Activated CD4-positive, alpha-beta T cell treated with anti-CD3 and anti-CD28 coated beads for 48 hours (primary cell): ENCODE results near the gene TGM6.

Experiments
- DNase-seq: peaks from one replicate; pipeline ENCODE4 v3.0.0-alpha.2; 2020

Gene TGM6

DNA sequence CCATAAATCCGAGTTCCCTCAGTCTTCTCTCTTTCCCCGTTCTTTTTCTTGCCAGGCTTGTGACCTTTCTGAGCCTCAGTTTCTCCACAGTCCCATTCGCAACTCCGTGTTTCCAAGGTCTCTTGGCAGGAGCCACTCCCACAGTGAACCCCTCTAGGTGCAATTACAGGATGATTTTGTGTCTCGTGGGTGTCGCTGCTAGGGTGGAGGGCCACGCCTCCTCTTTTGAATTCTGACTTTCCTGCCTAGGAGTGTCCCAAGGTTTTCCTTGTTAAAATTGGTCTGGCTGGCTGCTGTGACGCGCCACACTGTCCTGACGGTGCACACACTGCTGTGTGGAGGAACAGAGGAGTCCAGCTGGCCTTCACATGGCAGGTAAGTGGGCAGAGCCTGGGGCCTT lies at the start of gene TGM6:
TGM6 (plus strand) TSS at position 301 of the 400 bp plus-strand sequence; CDS start at position 369, 68 bp downstream.
- DNase-seq = no peak

DNA sequence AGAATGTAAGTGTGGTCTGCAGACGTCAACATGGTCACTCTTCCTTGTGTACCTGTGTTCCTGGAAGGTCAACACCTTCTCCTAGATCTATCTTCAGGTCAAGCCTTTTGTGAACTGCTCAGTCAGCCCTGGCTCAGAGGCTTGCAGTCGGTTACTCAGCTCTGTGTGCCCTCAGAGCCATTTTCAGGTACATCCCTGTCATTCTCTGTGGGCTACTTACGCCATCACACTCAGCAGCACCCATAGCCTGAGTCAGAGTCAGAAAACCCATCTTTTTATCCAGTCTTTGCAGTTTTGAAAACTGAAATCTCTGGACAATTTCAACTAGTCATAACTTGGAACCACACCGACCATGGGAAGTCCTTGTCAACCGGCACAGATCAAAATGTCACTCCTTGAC lies 49.6 kb upstream of the TGM6 start:
- DNase-seq = no peak

GRCh38 chr20:2331901-2332565 lies 48.7 kb upstream of the TGM6 start:
- no peak for DNase-seq

DNA sequence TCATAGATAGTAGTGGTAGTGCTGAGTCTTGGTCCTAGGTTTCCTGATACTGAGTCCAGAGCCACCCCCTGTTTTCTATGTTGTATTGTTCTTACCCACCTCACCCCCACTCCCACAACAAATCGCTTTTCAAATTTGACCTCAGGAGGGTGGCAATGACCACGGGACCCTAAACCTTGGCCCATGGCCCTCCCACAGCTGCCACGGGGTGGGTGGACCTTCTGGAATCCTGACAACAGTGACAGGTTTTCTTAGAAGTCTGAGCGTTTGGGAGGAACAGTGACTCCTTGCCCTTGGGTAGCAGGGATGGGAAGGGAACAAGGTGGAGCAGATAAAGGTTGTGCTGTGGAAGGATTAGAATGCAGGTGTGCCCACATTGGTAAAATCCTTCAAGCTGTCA lies 48.0 kb upstream of the TGM6 start:
- no peak for DNase-seq

DNA sequence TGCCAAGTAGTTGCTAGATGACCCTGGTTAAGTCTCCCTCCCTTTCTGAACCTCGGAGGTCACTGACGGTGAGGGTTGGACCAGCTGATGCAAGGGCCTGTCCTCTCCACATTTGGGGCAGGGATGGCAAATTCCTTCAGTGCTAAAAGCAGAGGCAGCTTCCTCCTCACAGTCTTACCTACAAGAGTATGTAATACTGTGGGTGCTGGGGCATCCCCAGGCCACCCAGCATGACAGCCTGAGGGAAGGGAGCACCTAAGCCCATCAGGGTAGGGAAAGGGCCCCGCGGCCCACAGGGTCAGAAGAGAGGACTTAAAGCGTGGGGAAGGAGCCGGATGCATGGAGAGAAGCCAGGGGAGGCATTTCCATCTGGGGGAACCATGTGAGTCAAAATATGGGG lies 46.9 kb upstream of the TGM6 start:
- DNase-seq = no peak

DNA sequence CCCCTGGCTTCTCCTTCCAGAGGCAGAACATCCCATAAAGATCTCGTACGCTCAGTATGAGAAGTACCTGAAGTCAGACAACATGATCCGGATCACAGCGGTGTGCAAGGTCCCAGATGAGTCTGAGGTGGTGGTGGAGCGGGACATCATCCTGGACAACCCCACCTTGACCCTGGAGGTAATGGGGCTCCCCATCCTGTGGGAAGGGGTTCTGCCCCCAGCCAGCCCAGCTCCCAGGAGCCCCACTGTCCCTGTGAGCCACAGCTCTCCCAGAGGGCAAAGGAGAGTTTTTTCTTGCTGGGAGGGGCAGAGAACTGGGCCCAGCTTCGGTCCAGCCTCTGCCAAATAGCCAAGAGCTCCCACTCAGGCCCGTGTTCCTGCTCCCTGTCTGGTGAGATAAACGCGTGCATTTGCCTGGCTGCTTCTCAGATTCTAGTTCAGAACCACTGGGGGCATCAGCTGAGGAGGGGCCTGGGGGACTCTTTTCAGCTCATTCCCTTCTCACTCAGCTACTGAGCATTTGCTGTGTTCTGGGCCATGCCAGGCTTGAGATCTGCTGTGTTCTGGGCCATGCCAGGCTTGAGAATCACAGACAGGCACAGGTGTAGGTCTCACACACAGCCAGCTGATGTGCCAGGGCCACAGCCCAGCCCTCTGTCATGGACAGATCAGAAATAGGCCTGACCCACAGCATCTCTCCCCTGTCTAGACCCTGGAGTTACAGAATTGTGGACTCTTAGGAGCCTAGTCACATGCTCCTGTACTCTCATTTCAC lies 45.4 kb upstream of the TGM6 start:
- DNase-seq = no peak

GRCh38 chr20:2336471-2336870 lies 44.2 kb upstream of the TGM6 start:
- DNase-seq = no peak

DNA sequence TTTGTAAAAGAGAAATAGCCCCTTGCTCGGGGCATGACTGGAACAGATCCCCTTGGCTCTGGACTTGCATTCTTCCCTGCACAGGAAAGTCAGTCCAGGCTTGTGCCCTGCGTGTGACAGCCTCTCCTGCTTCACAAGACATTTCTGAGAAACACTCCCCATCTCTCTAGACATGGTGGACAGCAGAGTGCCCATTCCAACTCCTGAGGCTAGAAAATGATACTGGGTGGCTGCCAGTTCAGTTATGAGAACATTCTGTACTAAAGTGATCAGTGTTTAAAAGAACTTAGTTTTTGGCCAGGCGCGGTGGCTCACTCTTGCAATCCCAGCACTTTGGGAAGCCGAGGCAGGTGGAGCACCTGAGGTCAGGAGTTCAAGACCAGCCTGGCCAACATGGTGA lies 43.6 kb upstream of the TGM6 start:
- no peak for DNase-seq

GRCh38 chr20:2338411-2339066 lies 42.2 kb upstream of the TGM6 start:
- DNase-seq = no peak

GRCh38 chr20:2340136-2340535 lies 40.6 kb upstream of the TGM6 start:
- no peak for DNase-seq

GRCh38 chr20:2340823-2341222 lies 39.9 kb upstream of the TGM6 start:
- DNase-seq = no peak

DNA sequence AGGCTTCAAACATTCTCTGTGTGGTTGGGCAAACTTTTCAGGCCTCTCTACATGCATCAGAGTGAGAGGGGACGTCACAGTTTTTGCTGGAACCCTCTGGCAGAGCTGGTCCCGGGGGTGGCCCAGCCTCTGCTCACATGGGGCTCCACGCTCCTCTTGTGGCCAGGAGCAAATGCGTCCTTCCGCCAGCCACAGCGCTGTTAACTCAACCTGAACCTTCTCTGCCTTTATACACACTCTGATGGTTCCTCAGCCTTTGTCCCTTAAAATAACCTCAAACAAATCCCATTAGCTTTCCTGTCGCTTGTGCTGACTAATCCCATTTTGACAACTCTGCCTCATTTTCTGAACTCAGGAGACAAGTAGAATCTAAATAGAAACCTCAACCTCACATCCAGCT lies 39.4 kb upstream of the TGM6 start:
- DNase-seq = no peak

DNA sequence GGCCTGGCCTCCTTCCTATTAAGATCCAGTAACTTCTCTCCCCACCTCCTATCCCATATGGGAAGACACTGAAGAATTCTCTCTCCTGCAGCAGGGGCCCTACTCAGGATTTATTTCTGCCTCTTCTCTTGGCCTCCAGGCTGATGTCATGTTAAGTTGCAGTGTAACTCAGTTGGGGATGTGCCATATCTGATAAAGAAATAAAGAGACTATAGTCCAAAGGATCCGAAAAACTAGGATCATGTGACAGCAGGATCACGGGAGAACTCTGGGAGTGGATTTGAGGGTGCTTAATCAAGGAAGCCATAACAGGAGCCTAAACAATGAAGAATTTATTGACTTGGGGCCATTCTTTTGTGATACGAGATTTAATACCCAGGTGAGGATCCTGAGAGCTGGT lies 38.5 kb upstream of the TGM6 start:
- DNase-seq = no peak

- no peak for DNase-seq
Observed at GRCh38 chr20:2346188-2346587, 34.5 kb upstream of the TGM6 start.

- no peak for DNase-seq
Observed at GRCh38 chr20:2348336-2348735, 32.4 kb upstream of the TGM6 start.

DNA sequence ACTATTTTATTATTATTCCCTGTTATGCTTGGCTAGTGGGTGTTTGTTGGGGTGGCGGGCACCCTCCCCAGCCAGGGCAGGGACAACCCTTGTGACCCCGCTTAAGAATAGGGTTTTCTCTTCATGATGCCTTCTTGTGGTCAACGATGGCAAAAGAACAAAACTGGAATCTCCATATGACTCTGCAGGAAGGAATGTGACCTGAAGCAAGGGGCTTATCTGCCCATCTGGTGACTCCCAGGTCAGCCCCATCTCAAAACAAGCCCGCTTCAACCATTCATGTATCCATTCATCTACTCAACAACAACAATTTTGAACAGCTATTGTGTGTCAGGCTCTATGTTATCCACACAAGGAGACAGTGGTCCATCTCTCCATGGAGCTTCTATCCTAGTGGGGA lies 30.9 kb upstream of the TGM6 start:
- DNase-seq = no peak

DNA sequence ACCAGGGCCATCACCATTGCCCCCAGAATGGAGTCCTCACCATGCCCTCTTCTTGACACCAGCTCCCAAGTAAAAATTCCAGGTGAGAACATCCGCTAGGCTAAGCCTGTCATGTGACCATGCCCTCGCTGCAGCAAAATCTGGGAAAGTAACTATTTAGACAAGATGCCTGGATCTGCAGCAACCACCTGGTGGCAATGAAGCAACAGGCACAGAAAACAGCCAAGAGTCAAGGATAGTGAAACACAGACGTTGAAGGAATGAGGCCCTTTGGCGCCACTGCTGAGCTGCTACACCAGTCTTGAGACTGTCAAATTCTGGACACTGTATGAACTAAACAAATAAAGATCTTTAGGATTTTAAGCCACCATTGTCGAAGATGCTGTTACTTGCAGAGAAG lies 30.1 kb upstream of the TGM6 start:
- no peak for DNase-seq

DNA sequence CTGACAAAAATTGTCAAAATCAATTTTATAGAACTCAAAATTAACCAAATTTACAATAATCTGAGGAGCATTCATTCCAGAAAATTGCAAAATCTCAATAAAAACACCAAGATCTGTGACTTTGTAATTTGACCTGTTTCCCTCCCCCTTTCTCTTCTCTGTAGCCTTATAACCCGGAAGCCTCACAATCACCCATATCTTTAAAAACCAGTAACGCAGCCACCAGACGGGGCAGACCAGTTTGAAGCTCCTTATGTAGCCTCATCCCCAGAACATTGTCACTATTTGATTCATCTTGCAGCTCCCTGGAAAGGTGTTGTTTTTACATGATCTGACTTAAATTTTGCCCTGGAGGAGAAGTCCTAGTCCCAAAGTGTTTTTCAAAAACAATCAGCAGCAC lies 27.5 kb upstream of the TGM6 start:
- no peak for DNase-seq

- no peak for DNase-seq
Observed at GRCh38 chr20:2357114-2357513, 23.6 kb upstream of the TGM6 start.

DNA sequence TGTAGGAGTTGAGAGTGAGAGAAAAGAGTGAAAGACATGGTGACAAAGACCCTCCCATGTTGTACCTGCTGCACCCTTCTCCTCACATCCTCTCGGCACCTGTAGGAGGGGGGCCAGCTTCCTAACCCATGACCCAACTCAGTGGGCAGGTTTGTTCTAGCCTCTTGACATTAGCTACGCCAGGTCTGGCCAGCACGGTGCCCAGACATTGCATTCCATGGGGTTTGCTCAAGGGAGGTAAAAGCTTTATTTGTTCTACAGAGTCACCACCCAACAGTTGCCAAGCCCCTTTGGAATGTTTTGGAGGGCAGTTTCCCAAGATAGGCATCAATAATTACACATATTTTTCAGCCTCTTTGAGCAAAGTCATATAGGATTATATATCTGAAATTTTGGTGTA lies 22.7 kb upstream of the TGM6 start:
- DNase-seq = no peak

DNA sequence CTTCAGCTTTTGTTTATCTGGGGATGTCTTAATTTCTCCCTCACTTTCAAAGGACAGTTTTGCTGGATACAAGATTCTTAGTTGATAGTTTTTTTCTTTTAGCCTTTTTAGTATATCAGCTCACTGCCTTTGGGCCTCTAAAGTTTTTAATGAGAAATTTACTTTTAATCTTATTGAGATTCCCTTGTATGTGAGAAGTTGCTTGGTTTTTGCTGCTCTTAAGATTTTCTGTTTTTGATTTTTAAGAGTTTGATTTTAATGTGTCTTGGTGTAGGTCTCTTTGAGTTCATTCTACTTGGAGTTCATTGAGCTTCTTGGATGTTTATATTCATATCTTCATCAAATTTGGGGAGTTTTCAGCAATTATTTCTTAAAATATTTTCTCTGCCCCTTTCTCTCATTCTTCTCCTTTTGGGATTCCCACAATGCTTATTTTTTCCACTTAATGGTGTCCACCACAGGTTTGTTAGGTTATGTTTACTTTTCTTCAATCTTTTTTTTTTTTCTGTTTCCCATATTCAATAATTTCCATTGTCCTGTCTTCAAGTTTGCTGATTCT lies 19.6 kb upstream of the TGM6 start:
- no peak for DNase-seq

DNA sequence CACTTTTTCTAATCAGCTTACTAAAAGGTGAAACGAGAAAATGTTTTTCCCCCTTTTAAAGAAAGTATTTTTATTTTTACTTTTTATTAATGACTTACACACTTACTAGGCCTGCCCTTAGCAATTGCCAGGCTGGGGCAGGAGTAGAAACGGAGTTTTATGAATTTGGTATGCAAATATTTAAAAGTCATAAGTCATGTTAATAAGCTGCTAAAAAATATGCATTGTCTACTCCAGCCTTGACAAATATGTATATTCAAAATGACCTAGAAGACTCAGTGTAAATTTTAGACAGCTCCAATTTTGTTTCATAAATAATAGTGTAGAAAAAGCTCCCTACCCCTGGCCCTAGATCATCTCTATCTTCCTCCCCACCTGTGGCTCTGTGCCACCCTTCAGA lies 17.5 kb upstream of the TGM6 start:
- DNase-seq = no peak

- no peak for DNase-seq
Observed at GRCh38 chr20:2363587-2363986, 17.1 kb upstream of the TGM6 start.

DNA sequence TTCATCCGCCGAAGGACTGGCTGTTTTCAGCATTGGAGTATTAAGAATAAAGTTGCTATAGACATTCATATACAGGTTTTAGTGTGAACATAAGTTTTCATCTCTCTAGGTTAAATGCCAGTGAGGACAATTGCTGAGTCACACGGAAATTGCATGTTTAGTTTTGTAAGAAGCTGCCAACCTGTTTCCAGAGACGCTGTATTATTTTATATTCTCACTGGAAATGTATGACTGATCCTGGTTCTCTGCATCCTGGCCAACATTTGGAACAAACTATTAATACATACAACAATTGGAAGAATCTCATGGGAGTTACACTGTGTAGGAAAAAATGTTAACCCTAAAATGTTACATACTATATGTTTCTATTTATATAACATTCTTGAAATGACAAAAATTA lies 16.7 kb upstream of the TGM6 start:
- no peak for DNase-seq
